Astrocyte of the hippocampus (primary cell): ENCODE measurements around the gene ATG4A.

Source experiments
- DNase-seq: peaks from one replicate; pipeline ENCODE4 v3.0.0; 2011; ENCODE audit warnings: low read depth, low spot score

ATG4A gene

DNA sequence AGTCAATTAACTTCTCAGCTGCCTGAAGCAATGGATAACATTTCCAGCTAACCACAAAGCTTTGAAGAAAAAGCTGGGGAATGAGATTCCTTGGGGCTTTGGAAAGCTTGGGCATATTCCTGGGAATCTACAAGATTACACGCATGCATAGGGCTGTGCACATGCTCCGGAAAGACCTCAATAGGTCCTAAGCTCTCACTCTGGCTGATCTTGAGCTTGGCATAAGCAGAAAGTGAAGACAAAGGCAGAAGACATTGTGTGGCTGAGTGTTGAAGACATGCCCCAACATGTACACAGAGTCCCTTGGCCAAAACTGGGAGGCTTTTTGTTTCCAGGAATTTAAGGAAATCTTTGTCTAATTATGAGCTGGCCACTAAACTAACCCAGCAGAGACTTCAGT, 31.2 kb downstream of the ATG4A start:
- peak; percentile 82 for DNase-seq

DNA sequence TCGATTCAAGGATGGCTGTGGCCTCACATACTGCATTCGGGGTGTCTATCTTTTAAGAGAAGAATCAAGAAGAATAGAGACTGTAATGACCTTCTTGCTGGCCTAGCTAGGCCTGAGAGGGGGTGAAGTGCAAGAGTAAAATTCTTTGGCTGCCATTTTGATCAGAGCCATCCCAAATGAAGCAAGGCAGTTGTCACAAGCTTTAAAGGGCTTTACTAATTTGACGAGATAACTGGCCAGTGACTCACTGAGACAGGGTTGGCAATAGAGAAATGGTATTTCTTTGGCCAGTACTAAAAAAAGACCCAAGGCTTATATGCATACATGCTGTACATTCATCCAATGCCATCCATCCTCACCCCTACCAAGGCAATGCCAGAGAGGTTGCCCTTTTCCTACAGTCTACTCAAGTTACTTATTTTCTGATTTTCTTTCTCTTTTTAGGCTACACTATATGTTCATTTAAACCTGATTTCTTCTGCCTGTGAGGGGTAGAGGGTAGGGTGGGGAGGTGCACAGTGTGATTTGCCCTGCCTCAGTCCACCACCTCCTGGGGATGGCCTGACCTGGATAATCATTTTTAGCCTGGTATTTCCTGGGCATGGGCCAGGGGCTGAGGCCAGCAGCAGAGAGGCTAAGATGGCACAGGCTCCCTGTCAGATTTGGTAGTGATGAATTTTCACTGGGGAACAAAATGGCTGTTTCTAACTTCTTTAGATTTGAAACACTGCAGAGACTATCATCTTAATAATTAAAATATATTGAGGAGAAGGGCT, 32.2 kb downstream of the ATG4A start:
- peak; percentile 9 for DNase-seq

DNA sequence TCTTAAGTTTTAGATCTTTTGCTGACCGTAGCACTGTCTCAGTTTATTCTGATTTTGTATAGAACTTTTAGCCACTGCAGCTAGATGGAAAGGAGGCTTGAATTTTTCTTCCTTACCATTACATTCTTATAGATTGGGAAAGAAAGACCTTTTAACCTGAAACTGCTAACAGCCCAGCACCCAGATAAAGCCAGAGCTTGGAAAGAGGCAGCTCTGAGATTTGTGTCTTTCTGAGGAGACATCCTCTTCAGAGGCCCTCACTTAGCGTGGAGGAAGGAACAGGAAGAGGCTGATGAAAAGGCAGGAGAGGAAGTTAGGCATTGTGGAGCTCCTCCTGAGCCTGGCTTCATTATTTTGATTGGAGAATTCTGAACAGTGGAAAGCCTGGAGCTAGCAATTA, 35.1 kb downstream of the ATG4A start:
- DNase-seq = no peak

DNA sequence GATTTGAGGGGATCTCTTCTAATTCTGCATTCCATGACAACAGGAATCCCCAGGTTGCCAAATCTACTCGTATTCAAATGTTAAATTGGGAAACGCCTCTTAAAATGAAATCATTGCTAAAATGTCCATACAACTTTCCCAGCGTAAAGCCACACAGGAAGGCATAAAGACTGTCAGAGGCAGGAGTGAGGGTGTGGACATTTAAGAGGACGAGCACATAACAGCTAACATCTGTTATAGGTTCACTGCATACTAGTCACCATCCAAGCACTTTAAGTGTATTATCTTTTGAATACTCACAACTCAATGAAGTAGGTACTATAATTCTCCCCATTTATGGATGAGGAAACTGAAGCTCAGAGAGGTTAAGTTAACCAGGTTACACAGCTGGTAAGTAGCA, 35.6 kb downstream of the ATG4A start:
- DNase-seq = no peak

DNA sequence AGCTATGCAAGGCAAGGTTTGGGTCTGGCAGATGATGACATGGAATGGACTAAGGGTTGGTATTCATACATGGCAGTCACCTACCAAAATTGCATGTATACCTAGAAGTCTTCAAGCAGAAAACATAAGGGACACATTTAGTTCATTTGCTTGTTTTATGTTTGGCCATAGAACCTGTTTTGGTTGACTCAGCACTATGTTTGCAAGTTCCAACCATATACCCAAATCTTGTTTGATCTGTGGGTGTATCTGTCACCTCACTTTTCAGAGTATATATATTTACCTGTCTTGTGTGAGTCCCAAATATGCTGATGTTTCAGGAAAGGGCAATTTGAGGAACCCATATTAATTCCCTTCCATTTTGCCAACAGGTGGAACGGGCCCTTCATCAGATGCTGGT, 39.3 kb downstream of the ATG4A start:
- no peak for DNase-seq

DNA sequence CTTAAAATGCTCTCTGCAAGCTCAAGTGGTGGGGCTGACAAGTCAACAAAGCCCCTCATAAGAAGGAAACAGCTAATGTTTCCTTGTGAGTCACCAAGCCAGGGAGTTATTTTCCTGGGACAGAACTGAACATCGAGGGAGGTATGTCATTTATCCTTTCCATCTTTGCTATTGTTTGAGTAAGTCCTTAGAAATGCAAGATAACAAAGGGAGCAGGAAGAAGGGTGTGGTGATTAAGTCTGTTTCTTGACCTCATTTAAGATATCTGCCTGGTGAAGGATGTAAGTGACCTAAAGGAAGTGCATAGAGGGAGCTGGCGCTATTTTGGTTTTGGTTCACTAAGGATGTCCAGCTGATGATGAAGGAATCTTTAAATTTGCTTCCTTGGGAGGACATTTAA, 39.9 kb downstream of the ATG4A start:
- DNase-seq = peak; percentile 18

DNA sequence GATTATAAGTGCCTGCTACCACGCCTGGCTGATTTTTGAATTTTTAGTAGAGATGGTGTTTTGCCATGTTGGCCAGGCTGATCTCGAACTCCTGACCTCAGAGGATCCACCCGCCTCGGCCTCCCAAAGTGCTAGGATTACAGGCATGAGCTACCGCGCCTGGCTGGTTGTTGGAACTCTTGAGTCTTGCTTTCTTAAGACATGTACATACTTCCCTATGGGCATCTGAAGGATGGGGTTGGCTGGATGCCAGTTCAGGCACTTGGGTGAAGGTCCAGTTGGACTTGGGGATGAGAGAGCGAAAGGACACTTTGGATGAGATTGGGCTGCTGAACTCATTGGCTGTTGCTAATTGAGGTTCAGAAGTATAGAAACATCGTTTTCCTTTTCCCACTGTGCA, 40.5 kb downstream of the ATG4A start:
- DNase-seq = no peak

DNA sequence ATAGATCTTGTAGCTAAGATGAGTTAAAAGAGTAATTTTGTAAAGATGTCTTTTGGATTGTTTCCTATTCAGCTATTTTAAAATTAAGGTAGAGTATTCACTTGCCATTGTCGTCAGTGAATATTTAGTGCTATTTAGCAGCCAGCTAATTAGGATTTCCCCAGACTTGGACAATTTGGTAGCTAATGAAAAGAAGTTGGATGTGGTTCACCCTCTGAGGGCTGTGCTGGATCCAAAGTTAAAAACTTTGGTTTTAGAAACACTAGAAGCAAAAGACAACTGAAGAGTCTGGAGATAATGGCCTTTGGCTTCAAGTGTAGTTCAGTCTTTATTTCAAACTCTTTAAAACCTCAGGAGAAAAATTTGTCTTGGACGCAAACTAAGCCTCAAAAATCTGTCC, 41.3 kb downstream of the ATG4A start:
- DNase-seq = no peak

DNA sequence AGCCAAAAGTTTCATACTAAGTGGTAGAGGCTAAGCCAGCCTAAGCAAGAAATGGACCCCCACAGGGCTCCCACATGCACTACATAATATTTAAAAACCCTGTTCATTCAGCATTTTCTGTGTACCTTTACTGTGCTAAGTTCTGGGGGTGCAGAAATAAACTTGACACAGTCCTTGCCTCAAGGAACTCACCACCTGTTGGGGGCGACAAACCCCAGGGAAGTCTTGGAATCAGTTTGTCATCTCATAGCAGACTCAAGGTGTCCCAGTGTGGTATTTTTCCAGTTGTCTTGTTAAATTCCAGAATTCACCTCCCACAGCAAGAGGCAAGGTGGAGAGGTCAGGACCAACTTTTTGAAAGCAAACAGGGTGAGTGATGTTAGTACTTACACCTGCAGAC, 43.1 kb downstream of the ATG4A start:
- DNase-seq = no peak

DNA sequence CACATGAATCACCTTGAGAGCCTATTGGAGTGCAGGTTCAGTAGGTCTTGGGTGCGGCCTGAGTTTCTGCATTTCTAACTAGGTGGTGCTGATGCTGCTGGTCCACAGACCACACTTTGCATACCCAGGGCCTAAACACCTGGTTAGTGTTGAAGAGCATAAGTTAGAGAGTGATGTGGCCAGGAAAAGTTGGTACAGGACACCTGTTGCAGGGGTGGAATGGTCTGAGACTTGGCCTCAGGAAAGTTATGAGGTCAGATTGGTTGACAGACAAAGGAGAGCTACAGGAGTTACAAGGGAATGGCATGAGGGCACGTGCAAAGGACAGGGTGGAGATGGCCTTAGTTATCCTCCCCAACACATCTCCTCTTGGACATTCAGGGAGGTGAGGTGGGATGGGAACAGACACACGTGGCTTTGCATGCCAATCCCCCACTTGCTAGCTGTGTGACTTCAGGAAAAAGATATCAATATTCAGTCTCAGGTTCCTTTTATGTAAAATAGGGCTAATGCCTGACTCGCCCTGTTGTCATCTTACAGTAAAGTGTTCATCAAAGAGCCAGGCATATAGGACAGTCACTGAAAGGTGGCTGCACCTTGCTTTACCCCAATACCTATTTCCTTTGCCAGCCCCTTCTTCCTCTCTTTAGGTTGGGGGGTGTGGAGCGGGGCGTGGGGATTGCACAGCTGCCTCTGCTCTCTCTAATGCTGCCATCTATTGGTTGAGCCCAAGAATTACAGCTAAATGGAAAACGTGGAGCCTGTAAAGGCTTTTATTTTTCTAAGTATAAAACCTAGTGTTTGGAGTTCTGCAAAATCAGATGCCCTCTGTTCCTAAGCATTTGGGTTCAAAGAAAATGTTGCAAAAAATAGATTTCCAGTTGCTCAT, 47.5 kb downstream of the ATG4A start:
- no peak for DNase-seq

DNA sequence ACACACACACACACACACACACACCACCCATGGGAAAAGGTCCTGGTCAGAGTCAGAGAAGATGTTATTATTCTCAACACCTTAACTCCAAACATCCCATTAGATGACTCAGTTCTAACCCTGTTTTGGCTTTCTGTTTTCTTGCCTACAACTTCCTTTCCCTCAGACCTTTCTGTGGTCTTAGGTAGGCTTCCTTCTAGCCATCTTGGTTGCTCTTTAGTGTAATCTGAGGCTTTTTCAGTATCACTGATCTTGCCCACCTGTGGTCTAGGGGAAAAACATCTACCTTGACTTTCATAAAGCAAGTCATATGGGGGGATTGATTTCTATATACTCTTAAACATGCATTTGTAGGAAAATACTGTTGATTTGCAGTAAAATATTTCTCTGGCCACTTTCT, 56.9 kb downstream of the ATG4A start:
- no peak for DNase-seq

DNA sequence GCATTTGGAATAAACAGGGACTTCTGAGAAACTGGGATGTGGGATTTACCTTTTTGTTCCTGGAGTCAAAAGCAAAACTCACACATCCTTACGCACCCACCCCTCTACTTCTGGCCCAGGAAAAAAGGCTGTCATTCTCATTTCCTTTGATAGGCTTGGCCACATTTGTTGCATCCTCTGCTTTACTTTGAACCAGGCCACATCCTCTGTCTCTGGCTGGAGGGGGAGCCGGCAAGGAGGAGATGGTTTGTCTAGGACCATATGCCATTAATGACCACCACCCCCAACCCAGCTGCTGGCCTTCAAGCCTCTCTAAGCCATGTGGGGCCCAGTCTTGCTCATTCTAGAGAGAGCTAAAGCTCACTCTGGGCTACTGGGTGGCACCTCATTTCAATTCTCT, 64.5 kb downstream of the ATG4A start:
- DNase-seq = no peak

DNA sequence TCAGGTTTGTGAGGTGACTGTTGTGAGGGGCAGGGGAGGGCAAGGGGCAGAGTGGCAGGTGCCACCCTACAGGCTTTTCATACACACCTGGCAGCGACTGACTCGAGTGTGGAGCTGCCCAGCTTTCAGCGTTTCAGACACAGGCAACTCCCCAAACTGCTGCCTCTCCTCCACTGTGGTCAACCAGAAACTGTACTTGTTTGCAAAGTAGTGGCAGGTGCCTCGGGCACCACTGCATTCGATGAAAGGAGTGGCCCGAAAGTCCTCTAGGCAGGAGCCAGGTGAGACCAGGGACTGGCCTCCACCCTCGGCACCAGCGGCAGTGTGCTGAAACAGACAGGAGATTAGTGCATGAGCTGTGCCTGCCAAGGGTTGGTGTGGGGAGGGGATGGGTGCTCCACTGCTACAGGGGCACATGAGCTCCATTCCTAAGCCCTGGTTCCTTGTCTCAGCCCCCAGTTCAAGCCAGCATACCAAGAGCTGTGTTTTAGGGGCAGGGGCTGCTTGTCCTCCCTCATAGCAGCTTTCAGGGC, 65.4 kb downstream of the ATG4A start:
- no peak for DNase-seq

DNA sequence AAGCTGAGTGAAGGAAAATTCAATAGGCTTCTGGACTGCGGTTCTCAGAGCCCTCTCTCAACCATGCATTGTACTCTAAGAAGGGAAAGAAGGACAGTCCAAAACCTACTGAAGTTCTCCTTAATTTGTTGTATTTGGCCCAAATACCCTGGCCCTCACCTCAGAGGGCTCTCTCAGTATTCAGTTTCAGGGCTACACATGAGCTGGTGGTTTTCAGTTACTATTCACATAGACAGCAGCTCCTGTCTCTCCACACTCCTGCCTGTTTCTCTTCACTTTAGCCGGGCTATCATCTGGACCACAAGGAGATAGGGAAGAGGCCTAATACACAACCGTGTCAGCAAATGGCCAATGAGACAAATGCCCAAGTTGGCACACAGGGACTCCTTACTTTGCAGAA, 66.0 kb downstream of the ATG4A start:
- DNase-seq = no peak

DNA sequence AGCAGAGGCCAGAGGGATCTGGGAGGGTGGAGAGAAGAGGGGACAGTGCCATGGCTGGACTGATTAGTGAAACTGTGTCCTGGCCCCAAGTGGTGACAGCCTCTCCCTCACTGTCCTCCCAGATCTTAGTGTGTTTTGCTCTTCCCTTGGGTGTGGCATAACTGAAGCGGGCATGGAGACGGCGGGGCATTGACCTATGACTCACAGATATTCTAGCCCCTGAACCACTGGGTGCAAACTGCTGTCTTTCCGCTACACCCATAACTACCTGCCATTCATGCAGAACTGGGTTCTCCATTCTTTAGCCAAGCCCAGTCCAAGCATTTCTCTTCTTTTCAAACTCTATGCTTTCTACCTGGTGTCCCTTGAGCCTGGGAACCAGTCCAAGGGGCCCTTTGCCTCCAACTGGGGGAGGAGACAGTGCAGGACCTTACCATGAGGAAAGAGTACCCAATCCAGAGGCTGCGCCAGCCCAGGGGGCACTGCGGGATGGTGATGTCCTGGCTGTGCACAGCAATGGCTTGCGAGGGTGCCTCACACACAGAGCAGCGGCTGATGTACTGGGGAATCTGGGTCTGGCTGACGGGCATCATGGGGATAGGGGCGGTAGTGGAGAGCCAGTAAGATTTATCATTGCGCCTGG, 67.6 kb downstream of the ATG4A start:
- no peak for DNase-seq

DNA sequence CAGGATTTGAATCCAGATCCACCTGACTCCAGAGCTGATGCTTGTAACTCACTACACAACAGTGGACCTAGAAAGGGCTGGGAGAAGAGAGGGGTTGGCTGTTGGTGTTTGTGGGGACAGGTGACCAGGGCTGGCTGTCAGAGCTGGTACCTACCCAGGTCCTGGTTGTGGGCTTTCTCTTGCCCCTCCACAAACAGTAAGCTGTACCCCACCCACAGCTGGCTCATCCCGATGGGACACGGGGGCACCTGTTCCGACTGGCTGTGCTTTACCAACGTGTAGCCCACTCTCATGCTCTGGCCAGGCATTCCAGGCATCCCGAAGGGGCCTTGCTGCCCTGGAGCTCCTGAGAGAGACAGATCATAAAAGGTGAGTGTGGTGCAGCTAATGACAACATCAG, 68.7 kb downstream of the ATG4A start:
- no peak for DNase-seq

DNA sequence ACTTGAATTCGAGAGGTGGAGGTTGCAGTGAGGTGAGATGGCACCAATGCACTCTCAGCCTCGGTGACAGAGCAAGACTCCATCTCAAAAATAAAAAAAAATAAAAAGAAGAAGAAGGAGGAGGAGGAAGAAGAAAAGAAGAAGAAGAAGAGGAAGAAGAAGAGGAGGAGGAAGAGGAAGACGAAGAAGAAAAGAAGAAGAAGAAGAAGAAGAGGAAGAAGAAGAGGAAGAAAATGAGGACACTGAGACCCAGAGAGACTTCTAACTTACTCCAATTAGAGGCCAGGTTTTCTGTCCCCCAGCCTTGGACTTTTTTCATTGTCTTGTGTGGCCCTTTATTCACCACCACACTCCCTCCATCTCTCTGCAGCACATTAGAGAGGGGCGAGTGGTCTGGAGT, 70.7 kb downstream of the ATG4A start:
- no peak for DNase-seq

DNA sequence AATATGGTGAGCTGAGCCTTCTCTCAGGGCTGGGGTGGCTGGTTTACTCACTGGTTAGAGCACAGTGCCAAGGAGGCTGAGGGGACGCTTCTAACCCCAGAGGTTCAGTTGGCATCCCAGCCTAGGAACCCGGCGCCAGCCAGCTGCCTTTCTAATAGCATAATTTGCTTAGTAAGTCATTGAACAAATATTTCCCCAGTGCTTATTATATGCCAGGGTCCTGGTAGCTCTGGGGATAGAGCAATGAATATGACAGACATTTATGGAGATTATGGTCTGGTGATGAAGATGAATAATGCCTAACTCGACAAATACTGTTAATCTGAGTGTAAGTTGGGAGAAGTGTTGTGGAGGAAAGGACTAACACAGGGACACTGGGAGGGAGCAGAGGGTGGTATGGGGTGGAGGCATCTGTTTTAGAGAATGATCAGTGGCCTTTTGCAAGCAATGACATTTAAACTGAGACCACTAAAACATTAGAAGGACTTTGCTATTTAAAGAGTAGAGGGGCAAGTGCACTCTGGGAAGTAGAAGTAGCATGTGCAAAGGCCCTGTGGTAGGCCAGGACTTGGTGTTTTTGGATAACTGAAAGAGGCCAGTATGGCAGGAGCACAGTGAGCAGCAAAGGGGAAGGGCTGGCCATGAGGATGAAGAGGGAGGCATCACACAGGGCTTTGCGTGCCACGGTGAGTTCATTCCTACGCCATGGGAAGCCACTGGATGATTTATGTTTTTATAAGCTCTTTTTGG, 71.9 kb downstream of the ATG4A start:
- DNase-seq = no peak

DNA sequence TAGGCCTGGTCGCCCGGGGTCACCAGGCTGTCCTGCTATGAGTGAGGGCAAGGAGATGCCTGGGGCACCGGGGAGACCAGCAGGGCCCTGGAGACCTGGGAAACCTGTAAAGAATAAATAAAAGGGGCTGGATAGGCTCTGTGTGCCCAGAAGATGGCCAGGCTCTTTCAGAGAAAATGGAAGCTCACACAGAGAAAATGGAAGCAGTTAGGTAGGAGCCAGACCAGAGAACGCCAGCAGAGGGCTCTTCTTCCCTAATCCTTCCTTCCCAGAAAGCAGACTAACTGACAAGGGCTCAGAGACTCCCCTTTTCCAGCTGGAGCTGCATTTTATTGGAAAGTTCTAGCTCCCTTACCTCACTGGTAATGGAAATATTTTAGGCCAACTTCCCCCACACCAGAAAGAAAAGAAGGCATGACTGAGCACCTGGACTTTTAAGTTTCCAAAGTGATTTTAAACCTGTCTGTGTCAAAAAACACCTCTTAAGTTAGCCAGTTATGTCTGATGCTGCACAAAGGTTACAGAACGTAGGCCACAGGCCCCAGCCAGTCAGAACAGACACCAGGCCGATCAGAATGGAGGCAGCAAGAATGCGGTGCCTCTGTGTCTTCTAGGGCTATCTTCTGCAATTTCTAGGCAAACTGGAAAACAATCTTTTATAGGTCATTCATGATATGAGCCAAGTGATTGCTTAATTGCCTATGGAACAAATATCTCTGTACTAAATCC, 74.0 kb downstream of the ATG4A start:
- peak; percentile 61 for DNase-seq

DNA sequence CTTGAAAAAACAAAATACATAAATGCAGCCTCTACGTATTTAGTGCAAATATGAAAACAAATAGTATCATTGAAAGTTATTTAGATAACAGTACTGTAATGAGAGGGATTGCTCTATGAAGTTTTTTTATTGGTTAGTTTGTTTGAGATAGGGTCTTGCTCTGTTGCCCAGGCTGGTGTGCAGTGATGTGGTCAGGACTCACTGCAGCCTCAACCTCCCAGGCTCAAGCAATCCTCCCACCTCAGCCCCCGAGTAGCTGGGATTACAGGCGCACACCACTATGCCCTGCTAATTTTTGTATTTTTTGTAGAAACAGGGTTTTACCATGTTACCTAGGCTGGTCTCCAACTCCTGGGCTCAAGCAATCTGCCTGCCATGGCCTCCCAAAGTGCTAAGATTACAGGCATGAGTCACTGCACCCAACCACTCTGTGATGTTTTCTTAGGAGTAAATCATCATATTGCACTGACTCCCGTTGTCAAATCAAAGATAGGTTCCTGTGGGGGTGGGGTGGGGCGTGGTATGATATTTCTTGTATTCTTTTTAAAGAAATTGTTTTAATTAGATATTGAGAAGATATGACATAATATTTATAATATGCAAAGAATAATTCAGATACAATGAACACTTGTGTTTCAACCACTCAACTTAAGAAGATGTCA, 75.8 kb downstream of the ATG4A start:
- DNase-seq = peak; percentile 48
